ENCODE results near the gene TMED9.

- TF ChIP-seq CTCF (conservative IDR thresholded peaks at IDR 0.05; ENCODE audit: low read length) (no peak), EZH2phosphoT487 (IDR thresholded peaks at IDR 0.05; ENCODE audit: borderline replicate concordance, low read depth, low read length) (no peak)
These were observed 38.2 kb upstream of the TMED9 start for GRCh38 chr5:177553671-177554429.
